ENCODE data around the gene FAM199X. TPM values are rescaled to one million over a fixed set of nuclear protein-coding genes. Genes with fewer than 3 reads are reported as not detected.
"Not testable (repeated sequence)": the region's sequence is repeated elsewhere in the genome, so short reads cannot be mapped to it uniquely, and the experiment has no call there.

FAM199X gene
- total and polyA plus RNA-seq, 8 donors = 4.5 to 41.3 (median 17.8) TPM

DNA sequence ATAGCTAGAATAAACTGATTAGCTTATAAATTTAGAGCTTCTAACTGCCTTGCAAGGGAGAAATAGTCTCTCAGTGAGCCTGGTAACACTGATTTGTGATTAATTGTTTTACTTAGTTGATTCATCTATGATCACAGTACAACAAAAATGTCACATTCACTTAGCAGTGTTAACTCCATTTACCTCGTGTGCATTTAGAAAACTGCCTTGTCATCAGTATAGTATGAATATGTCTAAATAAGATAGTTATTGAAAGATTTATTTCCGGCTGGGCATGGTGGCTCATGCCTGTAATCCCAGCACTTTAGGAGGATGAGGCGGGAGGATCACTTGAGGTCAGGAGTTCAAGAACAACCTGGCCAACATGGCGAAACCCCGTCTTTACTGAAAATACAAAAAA lies 39.3 kb downstream of the FAM199X start:
- DNase-seq = no peak
- Histone ChIP-seq H3K36me3 (peaks cover 0 to 10% (median under 1%) of the 10 kb centered on the region in 4 donors), H3K27me3 (no peaks in the 10 kb centered on the region), H3K4me1 (no peaks in the 10 kb centered on the region), H3K9me3 (no peaks in the 10 kb centered on the region), H3K4me3 (no peak overlapping the region), H3K27ac (no peak overlapping the region)
- TF ChIP-seq POLR2A (IDR thresholded peaks at IDR 0.05) (no peak), POLR2AphosphoS5 (IDR thresholded peaks at IDR 0.05) (no peak), EP300 (IDR thresholded peaks at IDR 0.05) (no peak)
- TF ChIP-seq, protein P1, sequence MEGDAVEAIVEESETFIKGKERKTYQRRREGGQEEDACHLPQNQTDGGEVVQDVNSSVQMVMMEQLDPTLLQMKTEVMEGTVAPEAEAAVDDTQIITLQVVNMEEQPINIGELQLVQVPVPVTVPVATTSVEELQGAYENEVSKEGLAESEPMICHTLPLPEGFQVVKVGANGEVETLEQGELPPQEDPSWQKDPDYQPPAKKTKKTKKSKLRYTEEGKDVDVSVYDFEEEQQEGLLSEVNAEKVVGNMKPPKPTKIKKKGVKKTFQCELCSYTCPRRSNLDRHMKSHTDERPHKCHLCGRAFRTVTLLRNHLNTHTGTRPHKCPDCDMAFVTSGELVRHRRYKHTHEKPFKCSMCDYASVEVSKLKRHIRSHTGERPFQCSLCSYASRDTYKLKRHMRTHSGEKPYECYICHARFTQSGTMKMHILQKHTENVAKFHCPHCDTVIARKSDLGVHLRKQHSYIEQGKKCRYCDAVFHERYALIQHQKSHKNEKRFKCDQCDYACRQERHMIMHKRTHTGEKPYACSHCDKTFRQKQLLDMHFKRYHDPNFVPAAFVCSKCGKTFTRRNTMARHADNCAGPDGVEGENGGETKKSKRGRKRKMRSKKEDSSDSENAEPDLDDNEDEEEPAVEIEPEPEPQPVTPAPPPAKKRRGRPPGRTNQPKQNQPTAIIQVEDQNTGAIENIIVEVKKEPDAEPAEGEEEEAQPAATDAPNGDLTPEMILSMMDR (IDR thresholded peaks at IDR 0.05) = no peak
- 77 to 91% (median 87%) methylated on average over 5 of the region's 5 CpGs for WGBS, 5 donors
- intact Hi-C loops (cut with DNase I; ENCODE audit: low total_unique reads) = no loop called here

DNA sequence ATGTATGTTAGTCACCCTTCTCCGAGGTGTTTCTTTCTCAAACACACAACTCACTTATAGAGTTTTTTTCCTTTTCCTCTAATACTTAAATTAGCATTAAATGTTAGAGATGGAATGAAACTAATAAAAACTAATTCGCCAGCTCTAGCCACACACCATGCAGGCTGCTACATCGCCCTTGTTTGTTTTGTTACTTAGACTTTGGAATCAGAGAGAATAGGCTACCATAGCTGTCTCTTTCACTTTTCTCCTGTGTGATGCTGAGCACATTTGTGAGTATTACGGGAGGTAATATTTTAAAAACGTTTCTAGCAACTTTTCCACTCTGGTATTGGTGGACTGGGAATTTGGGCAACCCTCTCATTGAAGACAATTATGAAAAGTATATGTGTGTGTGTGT lies 44.9 kb downstream of the FAM199X start:
- no peak for TF ChIP-seq POLR2A (IDR thresholded peaks at IDR 0.05)
- TF ChIP-seq, protein P1 (IDR thresholded peaks at IDR 0.05) = no peak
- no peak for TF ChIP-seq EP300 (IDR thresholded peaks at IDR 0.05)
- no peak for TF ChIP-seq POLR2AphosphoS5 (IDR thresholded peaks at IDR 0.05)
- H3K27ac ChIP-seq = no peak overlapping the region
- no peak for DNase-seq
- H3K4me1 ChIP-seq = no peaks in the 10 kb centered on the region
- intact Hi-C loops (cut with DNase I; ENCODE audit: low total_unique reads) = no loop called here
- H3K4me3 ChIP-seq = no peak overlapping the region
- H3K9me3 ChIP-seq = no peaks in the 10 kb centered on the region
- no peaks in the 10 kb centered on the region for H3K27me3 ChIP-seq
- 52 to 67% (median 61%) methylated on average over 5 of the region's 5 CpGs for WGBS, 5 donors
- no peaks in the 10 kb centered on the region for H3K36me3 ChIP-seq

DNA sequence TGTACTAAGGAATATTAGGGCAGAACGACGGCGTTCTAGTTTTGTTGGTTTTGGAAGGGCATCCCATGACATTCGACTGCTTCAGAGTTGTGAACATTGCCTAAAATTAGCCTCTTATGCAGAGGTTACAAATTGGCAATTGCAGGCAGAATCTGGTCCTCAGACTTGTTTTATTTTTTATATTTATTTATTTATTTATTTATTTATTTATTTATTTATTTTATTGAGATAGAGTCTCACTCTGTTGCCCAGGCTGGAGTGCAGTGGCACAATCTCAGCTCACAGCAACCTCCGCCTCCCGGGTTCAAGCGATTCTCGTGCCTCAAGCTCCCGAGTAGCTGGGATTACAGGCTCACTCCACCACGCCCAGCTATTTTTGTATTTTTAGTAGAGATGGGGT lies 63.8 kb downstream of the FAM199X start:
- H3K27me3 ChIP-seq; H3K9me3 ChIP-seq; H3K4me1 ChIP-seq; H3K27ac ChIP-seq; DNase-seq; H3K36me3 ChIP-seq; intact Hi-C loops (cut with DNase I; ENCODE audit: low total_unique reads); H3K4me3 ChIP-seq: not testable (repeated sequence)
- 83 to 94% (median 90%) methylated on average over 10 of the region's 10 CpGs for WGBS, 5 donors

Other genes starting within 250 kb of the FAM199X start
- gene TMSB15B, start 203.8 kb upstream of the FAM199X start, total RNA-seq = 1 to 10 TPM in 2 of 5 donors, not detected in 3; 3.8 to 8.8 TPM
- gene TMSB15B, start 203.8 kb upstream of the FAM199X start, polyA plus RNA-seq = 1 to 10 TPM; 5.3 to 9.6 (median 5.7) TPM
- not detected for gene H2BW1, start 152.7 kb upstream of the FAM199X start, total RNA-seq
- not detected for gene H2BW1, start 152.7 kb upstream of the FAM199X start, polyA plus RNA-seq
- gene H2BW2, start 126.5 kb upstream of the FAM199X start, total RNA-seq = not detected
- not detected for gene H2BW2, start 126.5 kb upstream of the FAM199X start, polyA plus RNA-seq
- gene TMSB15C, start 90.2 kb upstream of the FAM199X start, total RNA-seq = 10 to 100 TPM in 1 of 5 donors, 1 to 10 TPM in 1, not detected in 3; 1.6 to 11.7 TPM
- gene TMSB15C, start 90.2 kb upstream of the FAM199X start, polyA plus RNA-seq = under 1 TPM; 0.33 to 0.76 (median 0.62) TPM
- gene ZCCHC18, start 53.9 kb upstream of the FAM199X start, total RNA-seq = 1 to 10 TPM in 1 of 5 donors, under 1 TPM in 1, not detected in 3; 0.92 to 2.8 TPM
- 1 to 10 TPM in 1 of 3 donors, under 1 TPM in 2; 0.50 to 1.3 (median 0.61) TPM for gene ZCCHC18, start 53.9 kb upstream of the FAM199X start, polyA plus RNA-seq
- 100 to 1,000 TPM in 1 of 5 donors, 10 to 100 TPM in 1, 1 to 10 TPM in 3; 2.9 to 118 (median 9.1) TPM for gene SLC25A53, start 9.4 kb upstream of the FAM199X start, total RNA-seq
- gene SLC25A53, start 9.4 kb upstream of the FAM199X start, polyA plus RNA-seq = 1 to 10 TPM; 3.3 to 8.0 (median 3.5) TPM
- gene ESX1, start 88.5 kb downstream of the FAM199X start, total RNA-seq = not detected
- gene ESX1, start 88.5 kb downstream of the FAM199X start, polyA plus RNA-seq = not detected

All from stomach (tissue), 9 donors.